Stimulated activated CD4-positive, alpha-beta T cell treated with anti-CD3 and anti-CD28 coated beads, TNF-alpha, amount 100 ng/mL, for 24 hours (primary cell): ENCODE results near the gene NEIL1.
A peak's percentile ranks its signal among the peaks of the same experiment; 100 is the strongest.
"Not testable (repeated sequence)": the region's sequence is repeated elsewhere in the genome, so short reads cannot be mapped to it uniquely, and the experiment has no call there.

Source experiments
- DNase-seq, 3 experiments: peaks; one replicate each; pipeline ENCODE4 v3.0.0-alpha.2; 2020; ENCODE audit warnings: low read depth in 3 of 3

The NEIL1 gene

GRCh38 chr15:75346796-75347221 lies at the start of gene NEIL1:
NEIL1 (plus strand) TSS chr15:75347039; CDS start chr15:75348906, 1,867 bp downstream.
- DNase-seq: no peak

DNA sequence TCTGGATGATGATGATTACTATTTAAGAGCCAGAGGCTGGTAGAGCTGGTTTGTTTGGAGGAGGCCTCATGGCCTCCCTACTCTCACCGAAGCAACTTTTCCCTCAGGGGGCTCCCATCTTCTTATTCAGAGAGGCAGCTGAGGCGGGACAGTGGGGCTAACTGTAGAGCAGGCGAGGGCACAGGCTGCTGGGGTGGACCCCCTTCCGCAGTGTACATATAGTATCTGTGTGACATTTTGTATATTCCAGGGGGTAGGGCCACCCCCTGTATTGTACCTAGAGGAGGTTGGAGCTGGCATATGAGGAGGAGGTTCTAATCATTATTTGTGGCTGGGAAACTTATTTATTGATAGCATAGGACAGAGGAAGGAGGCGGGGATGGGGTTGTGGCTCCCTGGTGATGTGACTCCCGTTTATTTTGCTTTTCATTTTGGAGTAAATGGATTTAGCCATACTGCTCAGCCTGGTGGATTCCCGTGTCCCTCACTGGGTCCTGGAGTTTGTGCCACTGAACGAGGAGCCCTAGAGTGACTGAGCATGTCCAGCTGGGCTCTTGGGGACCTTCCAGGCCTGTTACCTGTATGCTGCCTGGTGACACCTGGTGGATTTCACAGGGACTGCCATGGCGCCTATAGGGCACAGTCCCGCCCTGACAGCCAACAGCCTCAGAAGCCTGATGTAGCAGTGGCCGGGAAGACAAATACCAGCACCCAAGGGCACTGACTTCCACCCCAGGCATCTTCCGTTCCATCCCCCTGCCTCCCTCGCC lies 48.1 kb upstream of the NEIL1 start:
- DNase-seq: not testable (repeated sequence)

DNA sequence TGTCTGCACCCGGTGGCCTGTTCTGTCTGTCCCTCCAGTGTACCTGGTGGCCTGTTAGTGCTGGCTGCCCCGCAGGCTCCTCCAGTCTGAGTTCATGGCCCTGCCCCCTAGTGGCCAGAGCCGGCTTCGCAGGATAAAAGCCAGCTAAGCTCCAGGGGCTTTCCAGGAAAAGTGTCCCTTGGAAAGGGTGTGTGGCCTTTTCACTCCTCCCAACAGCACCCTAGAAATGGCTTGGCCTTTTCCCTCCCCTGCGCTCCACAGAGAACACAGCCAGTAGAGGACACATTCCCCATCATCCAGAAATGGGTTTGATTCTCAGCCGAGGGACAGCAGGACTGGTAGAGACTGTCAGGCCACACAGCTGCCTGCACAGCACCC lies 47.5 kb upstream of the NEIL1 start:
- peak; percentile 40 to 60 (median 46) for DNase-seq

GRCh38 chr15:75300026-75300425 lies 46.8 kb upstream of the NEIL1 start:
- DNase-seq: not testable (repeated sequence)

GRCh38 chr15:75302318-75302717 lies 44.5 kb upstream of the NEIL1 start:
- DNase-seq: no peak

- DNase-seq: not testable (repeated sequence)
These were observed 44.1 kb upstream of the NEIL1 start for GRCh38 chr15:75302753-75303152.

GRCh38 chr15:75306188-75306587 lies 40.7 kb upstream of the NEIL1 start:
- DNase-seq: no peak

DNA sequence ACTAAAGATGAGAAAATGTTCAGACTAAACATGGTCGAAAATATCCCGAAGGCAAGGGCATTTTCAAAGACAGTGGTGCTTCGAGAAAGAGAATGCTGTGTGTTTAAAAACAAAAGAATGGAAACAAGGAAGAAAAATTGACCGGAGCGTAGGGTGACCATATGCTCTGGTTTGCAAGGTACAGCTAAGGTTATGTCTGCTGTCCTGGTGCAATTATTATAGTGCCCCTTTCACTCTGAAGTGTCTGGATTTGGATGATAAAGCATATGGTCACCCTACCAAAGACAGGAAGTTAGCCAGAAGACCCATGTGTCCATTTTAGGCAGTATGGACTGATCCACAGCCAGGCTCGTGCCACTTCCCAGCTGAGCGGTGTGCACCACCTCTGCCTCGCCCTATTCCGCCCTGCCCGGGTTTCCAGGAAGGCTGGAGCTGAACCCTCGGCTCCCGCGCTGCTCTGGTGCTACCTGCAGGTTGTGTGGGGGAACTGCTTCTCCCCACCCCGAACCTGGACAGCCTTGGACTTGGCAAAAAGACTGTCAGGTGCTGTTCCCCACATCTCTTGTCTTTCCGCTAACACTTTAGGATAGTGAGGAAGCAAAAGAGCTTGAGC lies 39.0 kb upstream of the NEIL1 start:
- peak in 1 of 3 experiments; percentile 29 for DNase-seq

- DNase-seq: no peak
These were observed 37.1 kb upstream of the NEIL1 start for GRCh38 chr15:75309711-75310110.

GRCh38 chr15:75312548-75312947 lies 34.3 kb upstream of the NEIL1 start:
- DNase-seq: not testable (repeated sequence)

- no peak for DNase-seq
These were observed 33.6 kb upstream of the NEIL1 start for GRCh38 chr15:75313116-75313845.

- no peak for DNase-seq
These were observed 32.1 kb upstream of the NEIL1 start for GRCh38 chr15:75314552-75315290.

GRCh38 chr15:75319231-75319897 lies 27.5 kb upstream of the NEIL1 start:
- not testable (repeated sequence) for DNase-seq

- no peak for DNase-seq
These were observed 25.1 kb upstream of the NEIL1 start for GRCh38 chr15:75321711-75322110.

GRCh38 chr15:75325922-75326321 lies 20.9 kb upstream of the NEIL1 start:
- DNase-seq: no peak

DNA sequence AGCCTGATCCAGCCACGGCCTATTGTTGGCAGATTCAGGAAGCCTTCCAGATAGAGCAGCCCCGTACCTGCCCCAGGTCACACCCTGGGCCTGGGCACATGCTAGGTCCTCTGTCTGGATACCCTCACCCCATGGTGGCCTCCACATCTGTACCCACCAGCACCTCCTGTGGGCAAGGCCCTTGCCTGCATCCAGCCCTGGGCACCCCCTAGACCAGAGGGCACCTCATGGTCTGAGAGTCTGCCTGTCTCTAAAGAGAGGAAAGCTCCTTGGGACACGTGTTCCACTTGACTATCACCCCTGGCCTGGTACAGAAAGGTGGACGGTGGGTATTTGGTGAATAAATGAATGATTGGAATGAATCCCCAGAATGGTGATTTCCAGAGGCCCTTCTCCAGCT lies 19.8 kb upstream of the NEIL1 start:
- no peak for DNase-seq

GRCh38 chr15:75327491-75327890 lies 19.3 kb upstream of the NEIL1 start:
- no peak for DNase-seq

- DNase-seq: no peak
These were observed 18.1 kb upstream of the NEIL1 start for GRCh38 chr15:75328493-75329314.

DNA sequence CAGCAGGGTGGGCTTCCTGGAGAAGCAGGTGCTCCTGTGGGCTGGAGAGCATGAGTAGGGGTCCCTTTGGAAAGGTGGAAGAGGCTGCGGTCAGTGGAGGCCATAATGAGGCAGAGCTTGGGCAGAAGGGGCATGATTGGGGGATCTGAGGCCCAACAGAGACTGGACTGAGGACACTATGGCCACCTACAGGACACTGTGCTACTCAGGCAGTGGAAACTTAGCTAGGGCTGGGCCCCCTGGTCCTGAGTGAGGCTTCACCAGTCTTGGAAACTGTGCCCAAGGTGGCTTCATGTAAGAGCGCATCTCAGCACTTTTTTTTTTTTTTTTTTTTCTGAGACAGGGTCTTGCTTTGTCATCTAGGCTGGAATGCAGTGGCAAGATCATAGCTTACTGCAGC lies 17.3 kb upstream of the NEIL1 start:
- DNase-seq: no peak

GRCh38 chr15:75332093-75332492 lies 14.7 kb upstream of the NEIL1 start:
- not testable (repeated sequence) for DNase-seq
